Measurements from ENCODE around the gene EOLA1.
"Not testable (repeated sequence)": the region's sequence is repeated elsewhere in the genome, so short reads cannot be mapped to it uniquely, and the experiment has no call there.

EOLA1 gene

DNA sequence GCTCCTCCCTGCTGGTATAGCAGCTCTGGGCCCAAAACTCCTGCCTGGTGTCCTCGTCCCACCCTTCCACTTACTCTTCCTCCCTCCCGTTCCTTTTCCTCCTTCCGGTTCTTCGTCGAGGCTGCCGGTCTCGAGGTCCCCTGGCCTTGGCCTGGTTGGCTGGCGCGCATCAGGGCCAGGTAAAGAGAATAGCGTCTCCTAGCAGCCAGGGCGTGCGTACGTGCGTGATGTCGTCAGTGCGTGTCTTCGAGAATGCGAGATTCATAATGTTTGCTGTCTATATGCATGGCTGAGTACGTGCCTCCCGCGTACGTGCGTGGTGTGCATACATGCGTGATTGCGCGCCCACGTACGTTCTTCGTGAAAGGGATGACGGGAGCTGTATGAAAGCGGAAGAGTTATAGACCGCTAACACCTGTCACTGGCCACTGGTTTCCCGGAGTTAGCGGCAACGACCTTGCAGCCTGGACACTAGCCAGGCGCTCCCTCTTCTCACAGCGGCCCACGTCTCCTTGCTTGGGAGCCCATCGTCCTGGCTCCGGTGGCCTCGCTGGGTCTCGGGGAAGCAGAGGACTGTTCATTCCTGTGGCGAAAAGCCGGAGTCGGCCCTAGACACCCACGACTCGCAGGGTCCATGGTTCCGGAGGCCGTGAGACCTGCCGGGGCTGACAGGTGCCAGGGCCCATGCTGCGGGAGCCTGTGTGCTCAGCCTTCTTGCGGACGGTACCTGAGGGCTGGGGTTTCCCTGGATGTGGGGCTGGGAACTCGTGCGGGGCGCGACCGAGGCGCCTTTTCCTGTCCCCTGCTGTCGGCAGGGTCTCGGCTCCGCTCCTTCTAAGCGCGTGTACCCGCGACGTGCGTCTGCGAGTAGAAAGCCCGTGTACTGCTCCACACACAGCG lies at the start of gene EOLA1:
Gene EOLA1, plus strand, starts transcription at position 392 of the 900 bp plus-strand sequence. CDS start 4,619 bp downstream, outside the sequence.
- DNase-seq, result peak; percentile 1

- no peak for DNase-seq
Measured at GRCh38 chrX:149491812-149492211, 49.0 kb upstream of the EOLA1 start.

- no peak for DNase-seq
Measured at GRCh38 chrX:149493567-149494562, 46.9 kb upstream of the EOLA1 start.

- no peak for DNase-seq
Measured at GRCh38 chrX:149494844-149495565, 45.8 kb upstream of the EOLA1 start.

DNA sequence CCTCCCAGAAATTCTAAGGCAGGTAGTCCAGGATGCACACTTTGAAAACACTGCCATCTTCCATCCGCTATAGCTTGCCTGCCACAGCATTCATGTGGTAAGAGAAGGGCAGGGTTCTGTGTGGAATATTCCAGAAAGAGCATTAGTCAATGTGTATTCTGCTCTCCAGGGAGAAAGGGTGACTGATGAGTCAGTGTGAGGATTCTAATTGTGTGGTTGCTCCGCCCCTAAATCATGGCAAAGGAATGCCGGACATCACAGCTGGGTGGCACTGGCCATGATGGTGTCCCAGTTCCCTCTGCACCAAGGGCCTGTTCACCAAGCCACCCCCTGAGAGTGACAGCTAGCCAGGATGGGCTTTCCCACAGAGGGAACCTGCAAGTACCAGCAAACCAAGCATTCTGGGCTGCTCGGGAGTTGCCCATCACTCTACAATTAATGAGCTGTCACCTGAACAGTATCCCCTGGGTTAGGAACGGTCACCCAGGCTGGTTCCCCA lies 45.2 kb upstream of the EOLA1 start:
- DNase-seq, result no peak

DNA sequence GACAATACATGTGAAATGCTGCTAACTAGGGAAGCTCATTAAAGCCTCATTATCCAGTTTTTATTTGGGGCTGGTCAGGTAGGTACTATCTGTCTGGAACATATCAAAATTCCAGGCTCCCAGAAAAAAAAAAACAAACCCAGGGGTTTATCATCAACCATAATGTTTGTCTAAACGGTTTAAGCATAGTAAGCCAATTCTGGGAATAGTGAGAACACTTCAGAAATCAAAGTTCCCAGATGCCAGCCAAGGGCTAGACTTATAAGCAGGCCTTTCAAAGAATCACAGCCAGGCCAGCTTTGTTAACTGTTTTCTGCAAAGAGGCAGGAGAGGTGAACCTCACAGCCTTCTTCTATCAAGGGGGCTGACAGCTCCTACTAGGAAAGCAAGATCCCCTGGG lies 43.8 kb upstream of the EOLA1 start:
- no peak for DNase-seq

DNA sequence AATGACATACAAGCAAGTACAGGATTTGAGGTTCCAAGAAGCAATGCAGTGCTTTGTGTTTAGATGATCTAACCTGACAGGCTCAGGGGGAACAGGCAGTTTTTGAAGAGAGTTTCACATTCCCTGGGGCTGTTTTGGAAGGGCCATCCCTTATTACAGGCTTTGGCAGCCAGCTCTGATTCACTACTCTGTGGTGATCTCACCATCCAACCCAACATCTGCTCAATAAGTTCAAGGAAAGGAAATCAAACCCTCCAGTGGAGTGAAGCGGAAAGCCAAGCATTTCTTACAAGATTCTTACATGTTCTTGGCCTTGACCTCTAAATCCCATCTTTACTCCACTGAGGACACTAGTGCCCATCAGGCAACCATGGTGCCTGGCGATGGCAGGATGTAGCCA lies 43.2 kb upstream of the EOLA1 start:
- DNase-seq, result no peak

- DNase-seq, result no peak
Measured at GRCh38 chrX:149498767-149499166, 42.0 kb upstream of the EOLA1 start.

DNA sequence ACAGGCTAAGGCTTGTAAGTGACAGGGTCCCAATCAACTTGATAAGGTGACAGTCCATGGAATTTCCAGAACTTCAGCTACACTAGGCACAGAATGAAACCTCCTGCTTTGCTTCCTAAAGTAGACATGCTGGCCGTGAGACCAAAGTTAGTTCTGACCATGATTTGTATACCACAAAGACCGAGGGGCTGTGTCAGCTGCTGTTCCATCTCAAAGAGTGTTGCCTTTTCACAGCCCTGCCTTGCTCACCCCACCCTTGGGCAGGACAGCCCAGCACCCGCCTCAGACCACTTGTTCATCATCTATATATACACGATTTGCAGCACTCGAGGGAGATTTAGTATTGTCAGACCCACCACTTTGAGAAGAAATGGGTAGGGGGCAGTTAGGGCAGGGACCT lies 41.0 kb upstream of the EOLA1 start:
- DNase-seq, result no peak

DNA sequence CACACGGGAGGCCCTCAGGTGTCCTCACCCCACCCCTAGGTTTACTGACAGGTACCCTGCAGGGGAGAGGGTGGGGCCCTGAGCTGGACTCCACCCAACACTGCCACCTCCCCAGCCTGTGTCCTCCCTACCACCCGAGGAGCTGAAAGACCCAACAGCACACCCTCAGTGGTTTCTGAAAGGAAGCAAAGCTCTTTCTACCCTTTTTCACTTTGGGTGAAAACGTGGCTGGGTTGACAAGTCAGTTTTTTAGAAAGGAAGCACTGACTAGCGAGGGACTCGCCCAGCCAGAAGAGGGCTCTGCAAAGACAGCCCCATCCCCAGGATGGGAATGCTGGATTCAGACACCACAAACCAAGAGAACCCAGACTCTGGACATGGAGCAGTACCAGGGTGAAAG lies 37.9 kb upstream of the EOLA1 start:
- not testable (repeated sequence) for DNase-seq

DNA sequence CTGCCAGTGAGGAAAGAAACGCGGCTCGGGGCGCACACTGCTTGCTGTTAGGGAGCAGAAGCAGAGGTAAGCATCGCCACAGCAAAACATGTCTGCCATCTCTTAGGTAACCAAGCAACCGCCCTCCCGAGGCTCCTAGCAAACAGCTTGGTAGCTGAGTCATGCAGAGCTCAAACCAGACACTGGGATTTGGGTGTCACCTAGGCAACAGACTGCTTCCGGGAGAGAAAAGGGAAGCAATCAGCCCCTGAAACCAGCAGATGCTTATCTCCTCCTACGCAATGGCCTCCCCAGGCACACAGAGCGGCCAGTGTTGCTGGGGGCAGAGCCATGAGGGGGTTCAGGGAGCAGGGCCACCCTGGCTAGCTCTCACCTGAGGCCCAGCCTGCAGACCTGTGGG lies 37.4 kb upstream of the EOLA1 start:
- not testable (repeated sequence) for DNase-seq

DNA sequence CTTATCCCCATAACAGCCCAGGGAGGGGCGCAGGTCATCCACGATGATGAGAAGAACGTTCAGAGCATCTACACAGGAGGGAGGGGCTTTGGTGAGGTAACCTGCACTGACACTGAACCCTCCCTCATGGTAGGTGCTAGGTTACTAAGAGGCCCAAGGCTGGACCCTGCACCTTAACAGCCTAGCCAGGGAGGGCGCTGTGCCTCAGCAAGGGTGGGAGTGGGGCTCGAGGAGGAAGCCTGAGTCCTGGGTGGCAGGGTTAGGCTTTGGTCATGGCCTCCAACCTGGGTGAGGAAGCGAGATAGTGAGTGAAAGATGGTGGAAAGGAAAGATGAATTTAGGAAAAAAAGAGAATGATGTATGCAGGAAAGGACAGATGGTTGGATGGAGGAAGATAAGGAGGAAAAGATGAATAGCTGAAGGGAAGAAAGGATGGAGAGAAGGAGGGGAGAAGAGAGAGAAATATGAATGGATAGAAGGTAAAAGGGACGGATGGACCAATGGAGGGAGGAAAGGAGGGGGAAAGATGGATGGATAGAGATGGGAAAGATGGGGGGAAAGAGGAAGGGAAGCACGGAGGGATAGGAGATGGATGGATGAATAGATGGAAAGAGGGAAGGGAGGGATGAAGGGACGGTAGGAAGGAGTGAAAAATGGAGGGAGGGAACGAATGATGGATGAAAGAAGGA lies 36.4 kb upstream of the EOLA1 start:
- no peak for DNase-seq

- no peak for DNase-seq
Measured at GRCh38 chrX:149504915-149505651, 35.7 kb upstream of the EOLA1 start, which contains the start of gene IDS. TSS of gene IDS (minus strand) at chrX:149505306. CDS start at chrX:149505137, 169 bp downstream.

GRCh38 chrX:149505671-149506070 lies 35.1 kb upstream of the EOLA1 start:
- DNase-seq, result no peak

- no peak for DNase-seq
Measured at GRCh38 chrX:149506349-149506748, 34.5 kb upstream of the EOLA1 start.

DNA sequence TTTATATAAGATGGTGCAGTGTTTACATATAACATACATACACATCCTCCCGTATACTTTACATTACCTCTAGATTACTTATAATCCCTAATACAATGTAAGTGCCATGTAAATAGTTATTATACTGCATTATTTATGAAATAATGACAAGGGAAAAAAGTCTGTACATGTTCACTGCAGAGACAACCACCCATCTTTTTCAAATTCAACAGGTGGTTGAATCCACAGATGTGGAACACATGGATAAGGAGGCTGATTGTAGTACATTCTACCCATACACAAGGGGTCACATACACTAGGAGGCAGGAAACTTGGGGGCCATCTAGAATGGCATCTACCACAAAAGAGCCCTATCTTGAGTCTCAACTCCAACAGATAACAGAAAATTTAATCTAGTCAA lies 32.3 kb upstream of the EOLA1 start:
- DNase-seq, result no peak

- no peak for DNase-seq
Measured at GRCh38 chrX:149510386-149510785, 30.4 kb upstream of the EOLA1 start.

DNA sequence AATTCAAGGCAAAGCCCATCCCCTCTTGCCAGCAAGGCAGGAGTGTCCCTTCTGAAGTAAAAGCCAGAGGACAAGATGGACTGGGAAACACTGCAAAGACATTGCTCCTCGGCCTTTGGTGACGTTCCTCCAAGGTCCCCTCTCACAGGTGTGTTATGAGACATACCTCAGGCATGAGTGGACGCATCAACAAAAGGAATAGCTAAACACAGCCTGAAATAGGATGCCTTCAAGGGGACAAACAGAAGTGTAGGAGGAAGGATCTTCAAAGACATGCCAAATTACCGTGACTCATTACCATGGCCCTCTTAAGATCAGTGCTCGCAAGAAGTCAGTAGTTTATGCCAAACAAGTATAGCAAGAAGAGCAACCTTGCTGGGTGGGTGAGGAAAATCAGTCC lies 29.7 kb upstream of the EOLA1 start:
- no peak for DNase-seq

DNA sequence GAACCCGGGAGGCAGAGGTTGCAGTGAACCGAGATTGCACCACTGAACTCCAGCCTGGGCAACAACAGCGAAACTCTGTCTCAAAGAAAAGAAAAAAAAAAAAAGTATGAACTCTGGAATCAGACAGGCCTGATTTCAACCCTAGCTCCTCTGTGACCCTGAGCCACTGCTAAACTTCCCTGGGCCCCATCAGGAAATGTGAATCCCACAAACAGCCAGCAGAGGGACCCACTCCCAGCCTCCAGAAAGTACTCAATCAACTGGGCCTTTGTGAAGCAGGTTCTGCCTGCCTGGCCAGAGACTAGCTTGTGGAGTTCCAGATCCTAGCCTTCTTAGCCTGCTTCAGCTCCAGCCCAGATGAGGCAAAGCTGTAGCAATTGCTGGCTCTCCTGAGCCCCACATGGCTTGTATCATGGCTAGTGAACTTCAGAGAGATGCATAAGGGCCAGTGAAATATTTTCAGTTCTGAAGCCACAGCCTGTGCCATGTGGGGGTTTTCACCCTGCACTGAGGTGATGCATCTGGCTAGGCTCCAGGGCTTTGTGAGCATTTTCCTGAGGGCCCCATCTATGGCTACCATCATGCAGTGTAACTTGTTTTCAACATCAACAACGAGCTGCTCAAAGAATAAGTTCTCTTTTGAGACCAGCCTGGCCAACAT lies 28.5 kb upstream of the EOLA1 start:
- DNase-seq, result no peak

DNA sequence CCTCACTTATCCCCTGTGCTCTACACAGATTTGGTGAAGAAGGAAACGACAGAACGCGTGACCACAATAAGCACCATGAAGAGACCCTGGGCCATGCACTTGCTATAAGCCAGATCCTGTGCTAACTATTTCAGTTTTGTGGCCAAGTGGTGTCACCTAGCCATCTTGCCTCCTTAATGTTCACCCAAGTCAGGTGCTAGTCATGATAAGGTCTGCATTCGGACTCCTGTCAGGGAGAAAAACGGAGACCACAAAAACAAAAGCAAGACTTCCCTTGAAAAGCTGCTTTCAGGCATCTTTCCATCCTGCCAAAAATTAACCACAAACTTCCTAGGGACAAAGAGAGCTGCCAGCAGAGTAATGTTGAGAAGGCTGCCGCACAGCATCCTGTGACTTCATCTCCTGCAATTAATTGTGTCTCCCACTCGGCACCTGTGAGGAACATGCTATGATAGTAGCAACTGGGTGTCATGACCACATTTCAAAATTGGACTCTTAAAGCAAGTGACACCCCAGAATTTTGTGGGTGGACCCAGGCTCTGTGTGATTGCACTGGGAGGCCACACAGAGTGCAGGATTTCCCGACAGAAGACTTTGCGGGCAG lies 26.9 kb upstream of the EOLA1 start:
- no peak for DNase-seq

All from cortex of kidney (tissue), 1 donor.